ENCODE results near the gene ADM.

The ADM gene

GRCh38 chr11:10272132-10272531, 32.7 kb upstream of the ADM start:
- H3K4me1 ChIP-seq (ENCODE audit: control insufficient read depth, insufficient read depth, low read length, poor library complexity, severe bottlenecking) = no peaks in the 10 kb centered on the region
- H3K36me3 ChIP-seq (ENCODE audit: control insufficient read depth, insufficient read depth, low read length) = no peaks in the 10 kb centered on the region
- H3K9me3 ChIP-seq (ENCODE audit: control insufficient read depth, low read length) = no peaks in the 10 kb centered on the region
- no peak for DNase-seq
- no peak overlapping the region for H3K27ac ChIP-seq (ENCODE audit: insufficient read depth, low read length, poor library complexity, severe bottlenecking)
- no peak overlapping the region for H3K4me3 ChIP-seq (ENCODE audit: insufficient read depth, low read depth, low read length, poor library complexity, severe bottlenecking)
- H3K27me3 ChIP-seq (replicated peaks; ENCODE audit: control insufficient read depth, insufficient read depth, low read length, poor library complexity, severe bottlenecking) = no peaks in the 10 kb centered on the region

DNA sequence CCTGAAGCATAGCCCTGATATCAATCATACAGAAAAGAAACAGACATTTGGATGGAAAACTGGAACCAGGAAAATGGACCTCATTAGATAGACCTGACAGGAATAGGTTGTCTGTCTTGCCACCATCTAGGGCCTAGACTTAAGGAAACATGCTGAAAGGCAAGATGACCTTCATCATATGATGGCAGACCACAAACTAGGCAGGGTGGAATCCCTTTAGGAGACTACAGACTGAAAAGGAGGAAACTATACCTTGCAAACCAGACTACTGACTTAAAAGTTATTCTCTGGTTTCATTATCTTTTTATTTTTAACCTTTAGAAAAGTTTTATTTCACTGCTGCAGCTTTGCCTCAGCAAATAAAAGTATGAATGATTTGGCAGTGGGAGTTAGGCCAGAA, 31.1 kb upstream of the ADM start:
- Histone ChIP-seq H3K9me3 (ENCODE audit: control insufficient read depth, low read length) (no peaks in the 10 kb centered on the region), H3K27me3 (replicated peaks; ENCODE audit: control insufficient read depth, insufficient read depth, low read length, poor library complexity, severe bottlenecking) (no peaks in the 10 kb centered on the region), H3K27ac (ENCODE audit: insufficient read depth, low read length, poor library complexity, severe bottlenecking) (no peak overlapping the region), H3K36me3 (ENCODE audit: control insufficient read depth, insufficient read depth, low read length) (no peaks in the 10 kb centered on the region), H3K4me1 (ENCODE audit: control insufficient read depth, insufficient read depth, low read length, poor library complexity, severe bottlenecking) (no peaks in the 10 kb centered on the region), H3K4me3 (ENCODE audit: insufficient read depth, low read depth, low read length, poor library complexity, severe bottlenecking) (no peak overlapping the region)
- DNase-seq = no peak

GRCh38 chr11:10274726-10275125, 30.1 kb upstream of the ADM start:
- no peak for DNase-seq
- Histone ChIP-seq H3K4me3 (ENCODE audit: insufficient read depth, low read depth, low read length, poor library complexity, severe bottlenecking) (no peak overlapping the region), H3K27me3 (replicated peaks; ENCODE audit: control insufficient read depth, insufficient read depth, low read length, poor library complexity, severe bottlenecking) (no peaks in the 10 kb centered on the region), H3K9me3 (ENCODE audit: control insufficient read depth, low read length) (no peaks in the 10 kb centered on the region), H3K36me3 (ENCODE audit: control insufficient read depth, insufficient read depth, low read length) (no peaks in the 10 kb centered on the region), H3K4me1 (ENCODE audit: control insufficient read depth, insufficient read depth, low read length, poor library complexity, severe bottlenecking) (no peaks in the 10 kb centered on the region), H3K27ac (ENCODE audit: insufficient read depth, low read length, poor library complexity, severe bottlenecking) (no peak overlapping the region)

DNA sequence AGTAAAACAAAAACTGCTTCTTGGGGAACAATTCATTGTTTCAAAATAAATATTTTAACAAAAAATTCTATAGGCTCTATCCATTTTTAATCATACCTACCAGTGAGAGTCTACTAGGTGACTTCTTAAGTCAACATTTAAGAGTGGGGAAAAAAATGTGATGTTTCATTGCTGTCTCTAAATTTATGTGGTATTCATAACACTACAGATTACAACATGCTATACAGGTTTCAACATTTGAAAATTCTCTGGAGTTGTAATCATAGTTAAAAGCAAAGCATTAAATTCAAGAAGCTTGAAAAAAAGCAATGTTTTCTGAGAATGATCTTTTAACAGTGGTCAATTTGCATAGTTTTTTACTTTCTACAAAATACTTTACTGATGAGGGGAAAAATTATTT, 29.2 kb upstream of the ADM start:
- Histone ChIP-seq H3K4me3 (ENCODE audit: insufficient read depth, low read depth, low read length, poor library complexity, severe bottlenecking) (no peak overlapping the region), H3K9me3 (ENCODE audit: control insufficient read depth, low read length) (no peaks in the 10 kb centered on the region), H3K27ac (ENCODE audit: insufficient read depth, low read length, poor library complexity, severe bottlenecking) (no peak overlapping the region), H3K27me3 (replicated peaks; ENCODE audit: control insufficient read depth, insufficient read depth, low read length, poor library complexity, severe bottlenecking) (no peaks in the 10 kb centered on the region), H3K4me1 (ENCODE audit: control insufficient read depth, insufficient read depth, low read length, poor library complexity, severe bottlenecking) (no peaks in the 10 kb centered on the region), H3K36me3 (ENCODE audit: control insufficient read depth, insufficient read depth, low read length) (no peaks in the 10 kb centered on the region)
- no peak for DNase-seq

GRCh38 chr11:10282117-10282516, 22.8 kb upstream of the ADM start:
- no peaks in the 10 kb centered on the region for H3K4me1 ChIP-seq (ENCODE audit: control insufficient read depth, insufficient read depth, low read length, poor library complexity, severe bottlenecking)
- no peak for DNase-seq
- no peak overlapping the region for H3K27ac ChIP-seq (ENCODE audit: insufficient read depth, low read length, poor library complexity, severe bottlenecking)

GRCh38 chr11:10283991-10284390, 20.9 kb upstream of the ADM start:
- Histone ChIP-seq H3K9me3 (ENCODE audit: control insufficient read depth, low read length) (no peaks in the 10 kb centered on the region), H3K4me1 (ENCODE audit: control insufficient read depth, insufficient read depth, low read length, poor library complexity, severe bottlenecking) (no peaks in the 10 kb centered on the region), H3K27me3 (replicated peaks; ENCODE audit: control insufficient read depth, insufficient read depth, low read length, poor library complexity, severe bottlenecking) (no peaks in the 10 kb centered on the region), H3K36me3 (ENCODE audit: control insufficient read depth, insufficient read depth, low read length) (no peaks in the 10 kb centered on the region), H3K27ac (ENCODE audit: insufficient read depth, low read length, poor library complexity, severe bottlenecking) (no peak overlapping the region), H3K4me3 (ENCODE audit: insufficient read depth, low read depth, low read length, poor library complexity, severe bottlenecking) (no peak overlapping the region)
- no peak for DNase-seq

More at GRCh38 chr11:10282117-10282516, 22.8 kb upstream of the ADM start:
- Histone ChIP-seq H3K36me3 (ENCODE audit: control insufficient read depth, insufficient read depth, low read length) (no peaks in the 10 kb centered on the region), H3K4me3 (ENCODE audit: insufficient read depth, low read depth, low read length, poor library complexity, severe bottlenecking) (no peak overlapping the region), H3K27me3 (replicated peaks; ENCODE audit: control insufficient read depth, insufficient read depth, low read length, poor library complexity, severe bottlenecking) (no peaks in the 10 kb centered on the region), H3K9me3 (ENCODE audit: control insufficient read depth, low read length) (no peaks in the 10 kb centered on the region)

DNA sequence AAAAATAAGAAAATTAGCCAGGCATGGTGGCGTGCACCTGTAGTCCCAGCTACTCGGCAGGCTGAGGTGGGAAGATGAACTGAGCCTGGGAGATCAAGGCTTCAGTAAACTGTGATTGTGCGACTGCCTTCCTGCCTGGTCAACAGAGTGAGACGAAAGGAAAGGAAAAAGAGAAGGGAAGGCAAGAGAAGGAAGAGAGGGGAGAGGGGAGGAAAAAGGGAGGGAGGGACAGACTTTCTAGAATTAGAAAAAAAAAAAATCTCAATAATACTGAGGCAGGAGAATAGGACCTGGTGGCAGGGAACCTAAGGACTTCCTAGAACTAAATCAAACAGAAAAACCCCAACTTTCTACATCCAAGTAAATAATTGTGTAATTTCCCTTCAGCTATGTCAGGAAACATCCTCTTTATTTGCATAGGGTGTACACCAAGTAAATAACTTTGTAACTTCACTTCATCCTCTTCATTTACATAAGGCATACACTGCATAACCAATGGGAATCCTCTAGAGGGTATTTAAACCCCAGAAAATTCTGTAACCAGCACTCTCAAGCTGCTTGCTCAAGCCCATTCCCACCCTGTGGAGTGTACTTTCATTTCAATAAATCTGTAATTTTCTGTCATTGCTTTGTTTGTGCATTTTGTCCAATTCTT, 19.6 kb upstream of the ADM start:
- Histone ChIP-seq H3K4me1 (ENCODE audit: control insufficient read depth, insufficient read depth, low read length, poor library complexity, severe bottlenecking) (no peaks in the 10 kb centered on the region), H3K27me3 (replicated peaks; ENCODE audit: control insufficient read depth, insufficient read depth, low read length, poor library complexity, severe bottlenecking) (no peaks in the 10 kb centered on the region), H3K4me3 (ENCODE audit: insufficient read depth, low read depth, low read length, poor library complexity, severe bottlenecking) (no peak overlapping the region), H3K27ac (ENCODE audit: insufficient read depth, low read length, poor library complexity, severe bottlenecking) (no peak overlapping the region), H3K36me3 (ENCODE audit: control insufficient read depth, insufficient read depth, low read length) (no peaks in the 10 kb centered on the region), H3K9me3 (ENCODE audit: control insufficient read depth, low read length) (no peaks in the 10 kb centered on the region)
- no peak for DNase-seq

- H3K4me1 ChIP-seq (ENCODE audit: control insufficient read depth, insufficient read depth, low read length, poor library complexity, severe bottlenecking) = no peaks in the 10 kb centered on the region
- H3K27me3 ChIP-seq (replicated peaks; ENCODE audit: control insufficient read depth, insufficient read depth, low read length, poor library complexity, severe bottlenecking) = no peaks in the 10 kb centered on the region
- no peak overlapping the region for H3K4me3 ChIP-seq (ENCODE audit: insufficient read depth, low read depth, low read length, poor library complexity, severe bottlenecking)
- no peak for DNase-seq
- H3K36me3 ChIP-seq (ENCODE audit: control insufficient read depth, insufficient read depth, low read length) = no peaks in the 10 kb centered on the region
- H3K27ac ChIP-seq (ENCODE audit: insufficient read depth, low read length, poor library complexity, severe bottlenecking) = no peak overlapping the region
- no peaks in the 10 kb centered on the region for H3K9me3 ChIP-seq (ENCODE audit: control insufficient read depth, low read length)
These were observed 17.7 kb upstream of the ADM start for GRCh38 chr11:10287140-10287539.

DNA sequence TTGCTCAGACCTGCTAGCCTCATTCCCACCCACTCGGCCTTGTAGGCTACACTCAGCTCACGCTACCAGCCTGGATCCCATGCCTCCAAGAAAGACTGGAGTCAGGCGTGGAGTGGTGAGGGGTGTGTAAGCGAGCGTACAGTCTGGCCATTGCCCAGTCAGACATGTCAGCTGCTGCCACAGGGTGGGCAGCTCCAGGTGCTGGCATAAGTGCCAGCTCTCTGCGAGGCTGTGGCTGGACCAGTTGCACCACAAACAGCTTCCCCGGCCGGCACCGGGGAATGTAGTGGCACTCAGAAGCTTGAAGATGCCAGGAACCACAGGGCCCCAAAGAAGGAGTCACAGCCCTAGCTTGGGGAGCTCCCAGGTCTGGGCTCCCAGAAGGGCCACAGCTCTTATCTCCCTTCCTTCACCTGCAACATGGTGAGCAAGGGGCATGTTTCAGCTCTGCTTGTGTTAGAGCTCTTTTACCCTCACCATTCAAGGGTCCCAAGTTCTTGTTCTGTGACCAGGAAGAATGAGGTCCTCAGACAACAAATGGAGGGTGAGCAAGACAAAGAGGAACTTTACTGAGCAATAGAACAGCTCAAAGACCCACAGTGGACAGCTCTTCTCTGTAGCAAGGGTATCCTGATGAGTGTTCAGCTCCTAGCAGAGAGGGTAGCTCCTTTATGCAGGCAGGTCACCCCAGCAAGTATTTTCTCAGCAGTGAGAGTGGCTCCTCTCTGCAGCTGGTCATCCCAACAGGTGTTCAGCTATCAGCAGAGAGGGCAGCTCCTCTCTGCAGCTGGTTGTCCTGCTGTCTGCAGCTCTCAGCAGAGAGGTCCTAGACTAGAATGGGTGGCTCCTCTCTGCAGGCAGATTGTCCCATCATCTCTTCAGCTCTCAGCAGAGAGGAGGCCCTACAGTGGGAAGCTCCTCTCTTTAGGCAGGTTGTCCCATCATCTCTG, 16.8 kb upstream of the ADM start:
- Histone ChIP-seq H3K4me3 (ENCODE audit: insufficient read depth, low read depth, low read length, poor library complexity, severe bottlenecking) (no peak overlapping the region), H3K4me1 (ENCODE audit: control insufficient read depth, insufficient read depth, low read length, poor library complexity, severe bottlenecking) (no peaks in the 10 kb centered on the region), H3K36me3 (ENCODE audit: control insufficient read depth, insufficient read depth, low read length) (no peaks in the 10 kb centered on the region), H3K27me3 (replicated peaks; ENCODE audit: control insufficient read depth, insufficient read depth, low read length, poor library complexity, severe bottlenecking) (no peaks in the 10 kb centered on the region), H3K27ac (ENCODE audit: insufficient read depth, low read length, poor library complexity, severe bottlenecking) (no peak overlapping the region), H3K9me3 (ENCODE audit: control insufficient read depth, low read length) (no peaks in the 10 kb centered on the region)
- DNase-seq = no peak
